ENCODE data around the gene RBM5.

The RBM5 gene

DNA sequence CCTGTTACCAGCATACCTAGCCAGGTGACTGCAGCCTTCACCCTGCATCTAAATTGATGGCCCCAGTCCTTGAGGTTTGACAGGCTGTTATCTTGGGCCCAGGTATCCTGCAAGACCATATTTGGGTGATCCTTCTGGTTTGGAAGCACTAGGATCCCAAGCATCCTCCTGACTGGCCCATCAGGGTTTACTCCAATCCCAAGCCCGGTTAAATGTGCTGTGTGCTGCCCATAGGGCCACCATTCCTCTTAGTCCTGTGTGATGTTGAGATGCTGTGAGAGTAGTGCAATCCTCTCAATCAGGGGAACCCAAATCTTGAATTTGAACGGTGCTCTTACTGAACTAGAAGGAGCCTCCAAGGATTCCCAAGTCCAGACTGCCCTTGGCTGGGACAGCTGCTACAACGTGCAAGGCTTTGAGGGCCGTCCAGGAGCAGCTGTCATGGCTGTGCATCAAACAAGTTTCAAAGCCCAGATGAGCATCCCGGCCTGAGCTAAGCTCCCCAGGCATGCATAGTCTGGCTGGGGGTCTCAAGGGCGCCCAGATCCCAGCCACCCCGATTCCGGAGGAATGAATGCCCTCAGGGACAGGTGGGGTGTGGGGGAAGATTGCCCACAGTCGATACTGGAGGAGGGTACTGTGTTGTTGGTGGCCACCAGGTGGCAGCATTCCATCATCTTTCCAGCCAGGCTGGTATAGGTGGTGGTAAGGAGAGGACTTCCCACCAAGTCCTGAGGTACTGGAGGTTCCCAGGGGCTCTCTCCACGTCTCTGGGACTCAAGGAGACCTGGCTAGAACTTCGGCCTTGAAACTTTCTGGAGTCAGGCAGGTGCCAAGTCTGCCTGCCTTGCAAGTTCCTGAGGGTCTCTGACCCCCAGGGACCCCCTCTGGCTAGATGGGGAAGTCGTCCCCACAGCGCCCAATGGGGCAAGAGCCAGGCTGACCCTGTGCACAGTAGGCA lies 32.6 kb downstream of the RBM5 start:
- DNase-seq (ENCODE audit: low read depth) = peak; percentile 33

DNA sequence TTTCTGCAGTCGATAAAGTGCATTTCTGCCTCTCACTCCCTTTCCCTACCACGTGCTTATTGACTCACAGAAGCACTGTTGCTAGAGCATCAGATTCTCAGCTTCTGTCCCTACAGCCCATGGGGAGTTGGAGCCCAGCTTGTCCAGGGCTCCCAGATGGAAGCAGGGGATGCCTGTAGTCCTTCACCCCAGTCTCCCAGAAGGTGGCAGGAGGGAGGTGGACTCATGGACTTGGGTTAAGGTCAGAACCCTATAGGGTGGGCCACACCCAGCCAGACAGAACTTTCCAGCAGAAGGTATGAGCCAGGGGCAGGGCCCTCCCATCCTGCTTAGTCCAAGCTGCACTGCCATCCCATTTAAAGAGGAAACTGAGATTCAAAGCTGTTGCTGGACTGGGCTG lies 33.4 kb downstream of the RBM5 start:
- DNase-seq (ENCODE audit: low read depth) = no peak

DNA sequence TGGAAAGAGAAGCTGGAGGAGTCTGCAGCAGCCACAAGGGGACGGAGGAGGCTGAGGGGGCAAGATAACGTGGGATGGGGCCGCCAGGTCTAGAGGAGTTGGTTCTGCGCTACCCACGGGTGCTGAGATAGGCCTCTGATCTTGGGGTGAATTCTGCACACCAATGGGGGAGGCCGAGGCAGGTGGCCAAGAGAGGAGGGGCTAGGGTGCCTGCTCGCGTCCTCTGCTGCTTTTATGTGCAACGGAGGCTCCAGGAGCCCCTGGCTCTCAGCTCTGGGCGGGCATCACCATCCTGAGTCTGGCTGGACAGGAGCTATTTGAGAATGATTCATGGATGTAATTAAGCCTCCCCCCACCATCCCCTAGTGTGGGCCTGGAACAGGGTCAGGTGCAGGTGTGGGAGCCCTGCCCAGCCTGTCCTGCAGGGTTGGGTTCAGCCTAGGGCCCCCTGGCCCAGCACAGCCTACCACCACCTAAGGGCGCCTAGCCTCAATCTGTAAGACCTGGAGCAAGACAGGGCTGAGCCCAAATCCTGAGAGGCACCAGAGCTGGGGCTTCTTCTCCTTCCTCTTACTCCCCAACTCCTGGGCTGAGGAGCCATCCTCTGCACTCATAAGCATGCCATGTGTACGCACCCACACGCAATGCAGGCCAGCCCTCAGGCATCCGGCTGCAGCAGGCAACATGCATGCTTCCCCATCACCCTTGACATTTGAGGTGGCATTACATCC lies 34.1 kb downstream of the RBM5 start:
- DNase-seq (ENCODE audit: low read depth) = no peak

DNA sequence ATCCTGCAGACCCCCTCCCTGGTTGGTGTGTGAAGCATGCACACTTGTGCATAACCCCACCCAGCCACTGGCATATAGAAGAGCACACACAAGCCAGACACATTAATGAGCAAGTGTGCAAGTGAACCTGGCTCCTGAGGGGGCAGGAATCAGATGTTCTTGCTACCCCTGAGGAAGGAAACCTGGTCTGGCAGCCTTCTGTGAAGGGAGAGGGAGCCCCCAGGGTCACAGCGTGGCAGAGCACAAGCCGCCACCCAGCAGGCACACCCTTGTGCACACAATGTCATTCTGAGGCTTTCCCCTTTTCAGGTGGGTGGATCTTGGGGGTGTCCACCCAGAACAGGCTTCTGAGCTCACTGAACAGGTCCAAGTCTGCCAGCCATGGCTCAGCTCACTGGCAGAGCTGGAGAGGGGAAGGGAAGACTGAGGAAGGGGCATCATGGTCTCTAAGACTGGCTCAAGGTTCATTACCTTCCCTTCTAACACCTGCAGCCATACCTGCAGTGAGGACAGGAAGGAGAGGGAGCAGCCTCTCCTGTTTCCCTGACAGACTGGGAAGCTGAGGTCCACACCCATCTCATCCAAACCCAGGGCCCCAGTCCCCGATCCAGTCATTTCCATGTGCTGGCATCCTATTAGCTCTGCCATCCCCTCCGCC lies 34.8 kb downstream of the RBM5 start:
- DNase-seq (ENCODE audit: low read depth) = no peak

DNA sequence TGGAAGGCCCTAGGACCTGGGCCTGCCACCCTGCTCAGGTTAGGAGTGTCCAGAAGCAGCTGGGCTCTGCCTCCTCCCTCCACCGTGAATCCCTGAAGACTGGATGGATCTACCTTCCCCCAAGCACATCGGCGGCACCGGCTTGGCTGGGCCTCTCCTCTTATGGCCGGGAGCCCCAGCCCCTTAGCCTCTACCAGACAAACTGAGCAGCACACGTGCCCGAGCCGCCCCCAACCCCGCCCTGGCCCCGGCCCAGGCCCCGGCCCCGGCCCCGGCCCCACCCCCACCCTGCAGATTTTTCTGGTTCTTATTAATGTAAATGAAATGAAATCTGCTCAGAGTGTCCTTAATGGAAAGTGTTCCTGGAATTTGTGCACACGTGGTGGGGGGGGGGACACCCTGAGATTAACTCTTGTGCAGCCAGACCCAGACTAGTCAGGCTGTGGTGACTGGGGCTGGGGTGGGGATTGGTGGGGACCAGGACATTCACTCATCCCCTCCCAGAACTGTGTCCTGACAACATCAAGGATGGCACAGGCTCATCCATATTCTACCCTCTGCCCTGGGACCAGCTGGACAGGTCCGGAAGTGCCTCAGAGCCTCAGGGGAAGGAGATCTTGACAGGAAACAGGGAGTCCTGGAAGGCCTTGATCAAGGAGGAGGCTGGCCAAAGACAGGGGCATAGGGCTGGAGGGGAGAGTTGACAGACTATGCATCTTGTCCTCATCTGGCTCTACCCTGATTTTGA lies 35.5 kb downstream of the RBM5 start:
- no peak for DNase-seq (ENCODE audit: low read depth)

DNA sequence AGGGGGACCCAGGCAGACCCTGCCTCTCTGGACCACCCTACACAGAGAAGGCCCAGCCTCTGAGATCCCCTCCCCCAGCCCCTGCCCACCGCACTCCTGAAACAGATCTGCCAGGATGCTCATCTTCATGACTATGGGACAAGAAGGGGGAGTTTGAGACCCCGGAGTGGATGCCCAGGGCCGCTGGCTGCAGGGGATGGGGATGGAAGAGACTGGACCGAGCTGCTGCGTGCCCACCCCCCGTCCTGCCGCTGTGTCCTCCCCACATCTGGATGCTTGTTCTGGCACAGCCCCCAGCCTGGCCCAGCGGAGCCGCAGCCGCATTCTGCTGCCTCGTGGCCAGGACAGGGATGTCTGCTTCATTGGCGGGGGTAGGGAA lies 36.1 kb downstream of the RBM5 start:
- DNase-seq (ENCODE audit: low read depth) = no peak

DNA sequence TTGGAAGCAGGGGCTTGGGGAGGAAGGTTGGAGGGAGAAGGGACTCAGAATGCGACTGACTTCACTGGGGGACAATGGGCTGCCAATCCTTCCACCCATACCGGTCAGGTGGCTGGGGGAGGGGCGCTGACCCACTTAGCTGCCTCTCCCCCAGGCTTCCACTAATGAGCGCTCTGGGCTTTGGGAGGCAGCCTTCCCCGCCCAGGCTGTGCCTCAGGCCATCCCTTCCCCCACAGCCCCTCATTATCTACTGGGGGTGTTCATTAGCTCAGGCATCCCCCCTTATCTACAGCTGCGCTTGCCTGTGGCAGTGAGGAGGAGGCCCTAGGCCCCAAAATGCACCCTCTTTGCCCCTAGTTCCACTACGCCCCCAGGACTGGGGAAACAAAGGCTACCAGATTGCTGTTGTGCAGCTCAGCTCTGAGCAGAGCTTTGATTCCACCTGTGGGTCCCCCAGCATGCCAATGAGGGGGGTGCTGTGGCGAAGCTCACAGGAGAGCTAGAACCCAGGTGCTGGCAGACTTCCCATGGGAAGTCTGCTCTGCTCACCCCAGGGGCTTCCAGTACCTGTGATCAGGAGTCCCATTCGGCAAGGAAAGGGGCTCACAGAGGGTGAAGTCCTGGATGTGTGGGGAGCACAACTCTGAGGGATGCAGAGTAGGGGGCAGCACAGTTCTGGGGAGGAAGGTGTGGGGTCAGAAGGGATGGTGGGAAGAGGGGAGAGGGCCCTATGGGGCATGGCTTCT lies 37.0 kb downstream of the RBM5 start:
- DNase-seq (ENCODE audit: low read depth) = no peak

DNA sequence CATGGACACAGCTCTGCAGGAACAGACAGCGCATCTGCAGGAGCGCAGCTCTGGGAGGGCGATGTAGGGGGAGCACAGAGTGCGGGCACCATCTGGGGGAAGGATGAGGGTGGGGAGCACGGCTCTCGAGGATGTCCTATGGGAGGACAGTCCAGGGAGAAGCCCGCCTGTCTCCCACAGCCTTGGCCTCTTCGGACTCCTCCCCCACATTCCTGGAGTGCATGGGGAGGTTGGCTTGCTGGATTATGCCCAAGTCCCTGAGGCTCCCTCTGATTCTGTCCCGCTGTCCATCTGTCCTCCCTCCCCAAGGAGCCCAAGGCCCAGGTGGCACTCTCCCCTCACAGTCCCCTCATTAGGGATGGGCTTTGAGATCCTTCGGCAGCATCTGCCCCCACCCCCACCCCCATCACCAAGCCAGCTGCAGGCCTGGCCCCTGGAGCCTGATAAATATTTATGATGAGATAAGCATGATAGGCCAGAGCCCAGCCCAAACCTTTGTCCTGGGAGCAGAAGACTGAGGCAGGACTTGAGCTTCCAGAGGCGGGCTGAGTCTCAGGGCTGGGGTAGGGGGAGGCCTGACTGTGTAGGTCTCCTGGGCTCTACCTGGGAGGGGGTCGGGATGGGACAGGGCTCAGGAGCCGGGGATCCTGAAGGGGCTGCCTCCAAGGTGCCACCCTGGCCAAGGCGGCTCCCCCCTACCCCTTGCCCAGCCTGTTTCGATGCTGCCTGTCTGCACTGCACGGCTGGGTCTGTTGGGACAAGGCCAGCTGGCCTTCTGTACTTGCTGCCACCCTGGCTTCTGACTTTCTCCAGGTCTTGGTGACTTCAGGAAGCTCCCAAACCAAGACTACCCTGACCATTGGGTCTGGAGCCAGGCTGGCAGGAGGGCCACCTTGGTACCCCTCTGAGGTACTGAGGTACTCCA lies 37.8 kb downstream of the RBM5 start:
- no peak for DNase-seq (ENCODE audit: low read depth)

DNA sequence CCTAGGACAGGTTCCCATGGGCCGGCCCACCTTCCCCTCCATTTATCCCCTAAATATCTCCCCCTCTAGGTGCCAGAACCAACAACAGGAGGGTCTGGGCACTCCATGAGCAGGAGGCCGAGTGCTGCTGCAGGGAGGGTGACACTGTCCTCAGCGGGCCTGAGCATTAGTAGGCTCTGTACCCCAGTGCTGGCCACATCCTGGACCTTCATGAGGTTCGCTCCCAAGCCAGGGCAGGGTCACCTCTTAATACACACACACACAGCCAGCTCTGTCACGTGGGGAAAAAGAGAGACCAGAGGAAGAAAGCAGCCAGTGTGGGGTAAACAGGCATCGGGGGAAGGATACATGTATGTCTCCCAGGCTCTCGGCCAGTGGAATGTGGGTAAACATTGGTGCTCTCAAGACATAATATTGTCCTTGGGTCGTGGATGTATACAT lies 38.6 kb downstream of the RBM5 start:
- no peak for DNase-seq (ENCODE audit: low read depth)

DNA sequence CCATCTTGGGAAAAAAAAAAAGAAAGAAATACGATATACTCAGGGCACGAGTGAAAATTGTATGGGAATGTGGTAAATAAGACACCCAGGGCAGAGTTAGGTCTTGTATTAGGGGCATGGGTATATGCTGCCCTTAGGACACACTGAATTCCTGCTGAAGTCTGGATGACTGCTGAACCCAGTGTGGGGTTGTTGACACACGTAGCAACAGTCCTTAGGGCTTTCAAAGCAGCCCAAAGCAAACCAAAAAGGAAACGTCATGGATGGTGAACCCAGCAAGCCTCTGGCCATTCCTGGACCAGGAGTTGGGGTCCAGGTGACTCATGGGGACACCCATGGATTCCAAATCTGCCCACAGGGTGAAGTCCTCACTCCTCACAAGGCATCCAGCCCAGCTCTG lies 39.3 kb downstream of the RBM5 start:
- no peak for DNase-seq (ENCODE audit: low read depth)

DNA sequence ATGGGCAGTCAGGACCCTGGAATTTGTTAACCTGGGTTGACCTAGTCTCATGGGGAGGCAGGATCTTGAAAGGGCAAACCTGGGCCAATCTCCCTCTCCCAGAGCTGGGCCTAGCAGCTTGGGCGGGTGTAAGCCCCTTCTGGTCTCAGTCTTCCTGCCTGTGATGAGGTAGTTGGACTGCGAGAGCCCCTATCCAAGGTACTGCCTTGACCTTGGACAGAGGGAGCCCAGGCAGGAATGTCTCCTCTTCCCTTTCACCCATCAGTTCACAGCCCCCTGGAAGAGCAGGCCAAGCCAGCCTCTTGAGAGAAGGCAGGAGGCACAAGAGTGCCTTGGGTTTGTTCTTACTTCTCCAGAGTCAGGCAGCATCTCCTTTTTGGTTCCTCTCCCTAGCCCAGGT lies 41.7 kb downstream of the RBM5 start:
- DNase-seq (ENCODE audit: low read depth) = no peak

DNA sequence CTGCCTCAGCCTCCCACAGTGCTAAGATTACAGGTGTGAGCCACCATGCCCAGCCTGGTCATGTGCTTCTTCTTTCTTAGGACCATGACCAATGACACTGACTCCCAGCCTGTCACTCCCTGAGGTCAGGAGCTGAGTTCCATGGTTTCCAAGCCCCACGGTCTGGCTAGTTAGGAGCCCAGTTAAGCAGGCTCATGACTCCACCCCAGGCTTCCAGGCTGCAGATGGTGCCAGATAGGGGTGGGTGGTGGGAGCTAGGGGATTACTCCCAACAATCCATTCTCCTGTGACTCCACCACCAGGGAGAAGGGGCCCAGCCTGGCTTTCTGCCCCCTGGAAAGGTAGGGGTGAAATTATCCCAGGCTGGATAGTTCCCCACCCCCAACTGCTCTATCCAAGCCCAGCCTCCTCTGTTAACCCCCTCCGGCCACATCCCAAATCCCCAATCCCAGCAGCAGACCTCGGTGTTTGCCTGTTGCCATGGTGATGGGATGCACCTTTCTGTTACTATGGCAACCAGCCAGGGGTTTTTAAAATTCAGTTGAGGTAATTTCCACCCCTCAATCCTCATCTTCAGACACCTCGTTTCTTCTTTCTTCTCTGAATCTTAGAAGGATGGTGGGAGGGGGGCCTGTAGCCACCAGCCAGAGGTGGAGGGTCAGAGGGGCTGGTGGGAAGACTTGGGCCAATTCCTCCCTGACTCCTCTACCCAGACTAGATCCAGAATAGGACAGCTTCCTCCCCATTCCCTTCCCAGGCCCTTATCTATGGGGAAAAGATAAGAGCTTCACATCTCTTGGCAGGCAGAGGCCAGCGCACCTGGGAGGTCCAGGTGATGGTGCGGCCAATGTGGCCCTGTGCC lies 43.9 kb downstream of the RBM5 start:
- DNase-seq (ENCODE audit: low read depth) = no peak

DNA sequence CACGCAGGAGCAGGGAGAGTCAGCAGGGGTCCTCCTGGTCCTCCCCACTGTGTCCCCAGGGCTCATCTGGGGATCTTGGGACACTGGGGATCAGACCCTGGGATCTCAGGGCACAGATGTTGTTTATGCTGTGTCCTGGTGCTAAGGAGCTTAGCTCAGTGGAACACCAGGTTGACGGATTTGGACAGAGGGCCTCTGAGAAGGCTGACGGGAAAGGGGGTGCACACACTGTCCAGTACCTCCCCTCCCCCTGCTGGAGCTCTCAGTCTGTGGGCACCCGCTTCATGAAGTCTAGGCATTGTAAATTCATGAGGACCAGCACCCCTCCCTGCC lies 44.5 kb downstream of the RBM5 start:
- DNase-seq (ENCODE audit: low read depth) = no peak

DNA sequence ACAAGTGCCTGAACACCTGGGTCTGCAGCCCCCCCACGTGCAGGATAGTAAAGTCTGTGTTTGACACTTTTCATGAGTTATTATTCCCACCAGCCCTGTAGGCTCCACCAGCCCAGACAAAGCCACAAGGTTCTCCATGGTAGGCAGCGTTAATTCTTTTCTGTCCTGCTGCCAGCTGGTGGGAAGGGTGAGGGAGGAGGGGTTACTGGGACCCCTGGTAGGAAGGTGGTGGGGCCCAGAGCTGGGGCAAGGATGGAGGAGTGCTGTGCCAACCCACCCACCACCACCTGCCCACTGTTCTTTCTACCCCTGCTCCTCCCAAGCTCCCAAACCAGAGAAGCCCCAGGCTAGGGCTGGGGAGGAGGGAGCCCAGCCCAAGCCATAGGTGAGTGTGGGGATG lies 45.6 kb downstream of the RBM5 start:
- DNase-seq (ENCODE audit: low read depth) = no peak

DNA sequence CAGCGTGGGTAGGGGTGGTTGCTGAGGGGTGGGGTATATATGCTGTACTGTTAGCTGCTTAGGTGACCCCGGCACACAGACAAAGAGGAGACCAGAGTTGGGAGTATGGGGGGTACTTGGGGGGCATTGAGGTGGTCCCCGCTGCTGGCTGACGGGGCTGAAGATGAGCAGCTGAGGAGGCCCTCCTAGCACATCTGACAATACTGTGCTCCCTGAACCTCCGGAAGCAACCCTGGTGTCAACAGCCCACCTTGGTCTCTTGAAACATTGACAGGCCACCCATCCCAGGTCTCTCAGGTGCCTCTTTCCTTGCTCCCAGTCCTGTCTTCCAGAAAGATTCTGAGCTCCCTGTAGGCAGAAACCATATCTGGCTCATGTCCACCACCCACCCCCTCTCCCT lies 47.2 kb downstream of the RBM5 start:
- DNase-seq (ENCODE audit: low read depth) = no peak

DNA sequence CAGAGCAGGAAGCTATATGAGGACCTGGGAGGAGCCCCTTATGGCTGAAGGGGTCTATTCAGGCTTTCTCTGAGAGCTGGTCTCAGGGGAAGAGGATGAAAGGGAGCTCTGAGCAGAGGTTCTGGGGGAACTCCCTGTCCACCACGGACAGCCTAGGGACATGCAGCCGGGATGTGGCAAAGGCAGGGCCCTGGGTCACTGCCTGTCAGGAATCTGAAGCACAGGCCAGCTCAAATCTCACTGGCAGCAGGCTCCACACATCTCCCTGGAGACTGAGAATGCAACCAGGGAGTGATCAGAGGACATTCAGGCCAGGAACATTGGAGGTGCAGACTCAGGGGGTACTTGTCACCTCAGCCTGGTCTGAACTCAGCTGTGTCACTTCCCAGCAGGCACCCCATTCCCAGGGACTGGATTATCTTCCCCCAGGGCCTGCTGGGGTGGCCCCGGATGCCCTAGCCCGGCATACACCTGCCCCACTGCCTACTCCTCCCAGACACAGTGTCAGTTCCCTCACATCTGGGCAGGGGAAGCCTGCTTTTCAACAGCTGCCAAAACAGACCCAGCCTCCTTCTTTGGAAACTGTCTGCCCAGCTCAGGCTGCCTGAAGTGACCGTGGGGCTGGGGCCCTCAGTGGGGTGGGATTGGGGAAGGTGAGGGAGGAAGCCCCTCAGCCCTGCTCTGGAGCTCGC lies 48.1 kb downstream of the RBM5 start:
- no peak for DNase-seq (ENCODE audit: low read depth)

DNA sequence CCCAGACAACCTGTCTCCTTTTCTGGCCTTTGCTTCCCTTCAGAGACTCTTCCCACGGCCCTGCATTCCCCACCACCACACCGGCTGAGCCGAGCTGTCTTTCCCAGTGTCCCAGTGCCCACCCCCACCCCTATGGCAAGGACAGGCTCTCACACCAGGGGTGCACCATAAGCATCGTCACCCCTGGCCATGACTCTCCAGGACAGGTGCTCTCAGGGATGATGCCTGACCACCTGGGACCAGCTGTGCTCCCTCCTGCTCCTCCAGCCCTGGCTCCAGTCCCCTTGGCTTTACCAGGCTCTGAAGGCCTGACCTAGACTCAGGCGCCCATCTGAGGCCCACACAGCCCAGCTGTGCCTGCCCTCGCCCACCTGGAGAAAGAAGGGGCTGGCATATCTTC lies 48.8 kb downstream of the RBM5 start:
- DNase-seq (ENCODE audit: low read depth) = no peak

DNA sequence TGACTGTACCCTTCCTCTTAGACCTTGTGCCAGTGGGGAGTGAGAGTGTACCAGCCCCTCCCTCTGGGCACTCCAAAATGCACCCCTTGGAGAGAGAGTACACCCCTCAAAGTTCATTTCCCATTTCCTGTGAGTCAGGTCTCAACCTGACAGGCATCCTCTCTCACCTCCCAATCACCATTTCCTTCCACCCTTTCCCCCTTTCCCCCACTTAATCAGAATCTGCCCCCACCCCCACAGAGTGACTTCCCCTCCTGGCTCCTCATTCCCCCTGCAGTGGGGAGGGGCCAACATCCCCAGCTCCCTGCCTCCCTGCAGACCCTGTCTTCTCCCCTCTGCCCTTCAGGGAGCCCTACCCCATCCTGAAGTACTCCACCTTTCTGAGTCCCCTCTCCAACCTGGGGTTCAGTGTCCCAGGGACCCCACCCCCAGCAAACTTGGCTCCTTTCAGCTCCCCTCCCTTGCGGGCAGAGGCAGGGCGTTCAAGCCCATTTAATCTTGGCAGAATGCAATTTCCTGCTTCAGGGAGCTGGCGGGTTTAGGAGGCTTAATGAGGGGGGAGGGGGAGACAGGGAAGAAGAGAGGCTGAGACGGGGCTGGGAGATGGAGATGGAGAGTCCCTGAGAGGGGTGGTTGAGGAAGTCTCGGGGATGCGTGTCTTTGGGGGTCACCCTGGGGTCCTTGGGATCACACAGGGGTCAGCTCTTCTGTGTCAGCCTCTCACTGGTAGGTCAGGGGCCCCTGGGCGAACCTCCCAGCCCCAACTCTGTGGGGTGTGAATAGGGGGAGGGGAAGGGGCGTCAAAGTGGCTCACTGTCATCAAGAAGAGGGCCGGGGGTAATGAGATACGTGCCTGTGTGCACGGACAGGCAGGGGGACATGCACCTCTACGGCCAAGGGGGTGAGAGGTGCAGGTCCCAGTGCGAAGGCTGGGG lies 49.8 kb downstream of the RBM5 start:
- DNase-seq (ENCODE audit: low read depth) = no peak

Measured in stromal cell of bone marrow (primary cell).